Measurements from ENCODE around the gene TUBB6.

TUBB6 gene

DNA sequence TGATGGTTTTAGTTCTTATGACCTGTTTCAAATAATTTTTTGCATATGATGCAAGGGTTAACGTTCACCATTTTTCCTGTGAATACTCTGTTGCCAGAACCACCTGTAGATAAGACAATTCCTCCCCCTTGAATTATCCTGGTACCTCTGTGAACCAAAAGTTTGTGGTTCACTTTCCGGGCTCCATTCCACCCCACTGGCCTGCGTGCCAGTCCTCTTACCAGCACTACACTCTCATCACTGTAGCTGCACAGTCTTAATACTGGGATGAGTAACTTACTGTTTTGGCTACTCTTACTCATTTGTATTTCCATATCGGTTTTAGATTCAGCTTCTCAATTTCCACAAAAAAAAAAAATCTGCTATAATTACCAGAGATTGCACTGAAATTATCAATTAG is 34.6 kb downstream of the TUBB6 start:
- DNase-seq, result no peak

GRCh38 chr18:12345491-12346239 is 37.6 kb downstream of the TUBB6 start:
- no peak for DNase-seq

GRCh38 chr18:12346240-12346565 is 38.2 kb downstream of the TUBB6 start:
- no peak for DNase-seq

GRCh38 chr18:12347895-12348294 is 39.9 kb downstream of the TUBB6 start:
- no peak for DNase-seq

- DNase-seq, result no peak
Observed at GRCh38 chr18:12352188-12352587, 44.1 kb downstream of the TUBB6 start.

DNA sequence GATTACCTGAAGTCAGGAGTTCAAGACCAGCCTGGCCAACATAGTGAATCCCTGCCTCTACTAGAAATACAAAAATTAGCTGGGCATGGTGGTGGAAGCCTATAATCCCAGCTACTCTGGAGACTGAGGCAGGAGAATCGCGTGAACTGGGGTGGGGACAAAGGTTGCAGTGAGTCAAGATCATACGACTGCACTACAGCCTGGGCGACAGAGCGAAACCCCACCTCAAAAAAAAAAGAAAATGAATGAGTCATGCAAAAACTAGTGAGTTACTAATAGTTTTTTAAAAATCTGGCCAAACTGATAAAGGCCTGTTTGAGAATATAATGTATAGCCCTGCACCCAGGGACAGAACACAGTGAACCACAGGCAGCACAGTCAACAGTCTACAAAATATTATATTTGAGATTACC is 51.5 kb downstream of the TUBB6 start:
- DNase-seq, result no peak

DNA sequence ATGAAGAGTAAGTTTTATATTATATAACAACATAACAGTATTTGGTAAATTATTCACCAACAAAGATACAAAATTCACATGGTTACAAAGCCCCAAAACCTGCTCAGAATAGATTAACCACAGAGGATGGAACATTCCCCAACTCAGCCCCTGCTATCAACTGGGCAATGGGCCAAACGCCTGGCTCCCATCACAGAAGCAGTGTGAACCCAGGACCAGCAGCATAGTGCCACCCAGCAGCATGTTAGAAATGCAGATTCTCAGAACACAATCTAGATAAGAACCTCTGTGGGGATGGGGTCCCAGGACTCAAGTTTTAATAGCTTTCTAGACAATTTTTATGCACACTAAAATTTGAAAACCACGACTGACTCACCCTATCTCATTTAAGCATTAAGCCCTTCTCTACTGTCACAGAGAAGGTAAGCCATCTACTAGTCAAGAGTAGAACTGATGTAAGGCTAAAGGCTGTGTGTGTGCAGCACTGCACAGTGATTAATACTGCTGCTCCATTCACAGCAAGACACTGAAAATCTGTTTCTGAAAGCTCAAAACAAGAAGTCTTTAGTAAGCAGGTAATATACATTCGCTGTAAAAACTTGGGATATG is 53.8 kb downstream of the TUBB6 start:
- no peak for DNase-seq

- DNase-seq, result no peak
Observed at GRCh38 chr18:12362473-12363174, 54.6 kb downstream of the TUBB6 start.

DNA sequence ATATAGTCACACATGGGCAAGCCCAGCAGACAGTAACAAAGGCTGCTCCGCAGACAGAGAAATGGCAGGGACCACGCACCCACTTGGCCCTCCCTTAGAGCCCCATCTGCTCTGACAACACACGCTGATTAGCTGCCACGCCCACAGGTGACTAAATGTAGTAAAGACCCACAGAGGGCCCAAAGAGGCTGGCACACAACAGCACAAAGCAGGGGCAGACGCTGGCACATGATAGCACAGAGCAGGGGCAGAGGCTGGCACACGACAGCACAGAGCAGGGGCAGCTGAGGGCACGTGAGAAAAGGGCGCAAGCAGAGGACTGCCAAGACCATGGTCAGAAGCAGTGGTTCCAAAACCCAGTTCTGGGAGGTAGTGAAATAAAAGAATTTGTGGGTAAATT is 58.3 kb downstream of the TUBB6 start:
- no peak for DNase-seq

DNA sequence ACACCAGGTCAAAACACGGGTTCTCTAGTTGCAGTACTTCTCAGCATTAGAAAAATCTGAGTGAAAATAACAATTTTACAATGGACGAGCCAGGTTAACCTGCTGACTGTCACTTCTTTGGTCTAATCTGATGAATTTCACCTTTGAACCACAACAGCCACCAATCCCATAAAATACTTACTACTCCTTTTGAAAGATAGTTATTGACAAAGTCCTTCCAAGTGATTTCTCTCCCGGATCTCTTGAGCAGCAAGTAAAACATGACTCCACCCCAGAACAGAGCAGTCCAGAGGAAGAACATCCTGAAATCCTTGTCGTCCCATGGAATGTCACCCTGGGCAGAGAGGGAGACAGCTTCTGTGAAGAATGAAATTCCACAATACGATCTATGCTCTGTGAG is 58.7 kb downstream of the TUBB6 start:
- DNase-seq, result no peak

- no peak for DNase-seq
Observed at GRCh38 chr18:12369211-12369610, 61.2 kb downstream of the TUBB6 start.

DNA sequence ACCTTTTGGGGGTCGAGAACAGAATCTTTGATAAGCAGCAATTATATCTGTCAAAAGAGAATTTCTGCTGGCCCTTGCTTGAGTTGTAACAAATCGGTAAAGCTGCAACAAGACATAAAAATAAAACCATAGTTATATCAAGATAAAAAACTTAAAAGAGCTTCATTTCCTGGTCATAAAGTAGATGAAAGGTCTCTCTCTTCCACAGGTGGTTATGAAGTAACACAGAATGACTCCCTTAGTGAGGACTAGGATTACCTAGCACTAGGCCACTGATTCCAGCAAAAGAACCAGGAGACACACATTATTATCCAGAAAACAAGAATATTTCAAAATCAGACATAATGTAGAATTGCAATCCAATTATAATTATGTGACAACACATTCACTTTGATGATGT is 63.5 kb downstream of the TUBB6 start:
- no peak for DNase-seq

DNA sequence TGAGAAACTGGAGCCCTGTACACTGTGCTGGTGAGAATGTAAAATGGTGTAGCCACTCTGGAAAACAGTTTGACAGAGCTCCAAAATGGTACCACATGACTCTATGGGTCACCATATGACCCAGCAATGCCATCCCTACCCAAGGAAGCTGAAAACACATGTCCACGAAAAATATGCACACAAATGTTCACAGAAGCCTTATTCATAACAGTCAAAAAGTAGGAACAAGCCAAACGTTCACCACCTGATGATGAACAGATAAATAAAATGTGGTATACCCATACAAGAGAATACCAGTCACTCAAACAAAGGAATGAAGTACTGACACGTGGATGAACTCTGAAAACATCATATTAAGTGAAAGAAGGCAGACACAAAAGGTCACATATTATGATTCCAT is 64.4 kb downstream of the TUBB6 start:
- DNase-seq, result no peak

- DNase-seq, result no peak
Observed at GRCh38 chr18:12373116-12373770, 65.2 kb downstream of the TUBB6 start.

DNA sequence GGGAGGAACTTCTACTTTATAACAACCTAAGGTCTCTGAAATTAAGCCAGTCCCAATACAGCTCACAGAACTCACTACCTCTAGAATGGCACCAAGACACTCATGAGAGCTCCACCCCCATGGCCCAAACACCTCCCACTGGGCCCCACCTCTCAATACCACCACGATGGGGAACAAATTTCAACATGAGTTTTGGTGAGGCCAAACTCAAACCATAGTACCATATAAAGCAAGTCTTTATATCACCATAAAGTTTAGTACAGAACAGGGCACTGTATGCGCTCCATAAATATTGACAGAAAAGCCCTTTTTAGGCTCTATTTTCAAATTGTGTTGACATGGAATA is 65.7 kb downstream of the TUBB6 start:
- DNase-seq, result no peak

DNA sequence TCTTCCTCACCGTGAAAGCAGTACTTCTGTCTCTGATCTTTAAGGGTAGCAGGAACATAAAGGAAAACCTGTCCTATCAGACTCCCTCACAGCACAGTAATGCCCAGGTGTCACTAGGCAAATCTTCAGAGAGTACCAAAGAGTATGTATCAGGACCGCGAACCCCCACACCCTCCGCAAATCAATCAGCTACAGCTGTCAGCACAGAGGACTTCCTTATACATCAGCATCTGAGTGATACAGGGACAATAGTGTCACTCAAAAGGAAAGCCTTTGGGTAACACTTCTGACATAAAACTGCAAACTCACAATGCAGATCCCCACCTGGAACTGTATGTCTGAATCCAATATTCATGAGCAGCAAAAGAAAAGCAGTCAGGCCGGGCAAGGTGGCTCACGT is 66.4 kb downstream of the TUBB6 start:
- no peak for DNase-seq
